ENCODE data around the gene NCKAP1.

GRCh38 chr2:182943339-182943738 is 94.9 kb downstream of the NCKAP1 start:
- no peak for TF ChIP-seq CTCF (IDR thresholded peaks at IDR 0.05; ENCODE audit: low read depth, low read length, missing input control)
- TF ChIP-seq TAF1 (conservative IDR thresholded peaks at IDR 0.05) = no peak
- TF ChIP-seq ATF3 (IDR thresholded peaks at IDR 0.05) = no peak
- no peak for TF ChIP-seq RXRA (IDR thresholded peaks at IDR 0.05)
- TF ChIP-seq SP1 (IDR thresholded peaks at IDR 0.05) = no peak
- TF ChIP-seq GABPA (IDR thresholded peaks at IDR 0.05 in 1 of 2, conservative IDR thresholded peaks at IDR 0.05 in 1 of 2) = no peak
- TF ChIP-seq YY1 (IDR thresholded peaks at IDR 0.05) = no peak
- TF ChIP-seq EGR1 (IDR thresholded peaks at IDR 0.05; ENCODE audit: low read depth in 2 of 2) = no peak
- TF ChIP-seq MAX (IDR thresholded peaks at IDR 0.05) = no peak
- no peak for TF ChIP-seq ZBTB33 (IDR thresholded peaks at IDR 0.05)
- TF ChIP-seq REST (IDR thresholded peaks at IDR 0.05) = no peak
- no peak for TF ChIP-seq FOXA1 (IDR thresholded peaks at IDR 0.05)
- no peak for TF ChIP-seq RAD21 (IDR thresholded peaks at IDR 0.05)
- no peak for TF ChIP-seq HNF4A (conservative IDR thresholded peaks at IDR 0.05)

All from liver (tissue), 3 donors.